Mesendoderm (in vitro differentiated cells): ENCODE results near the gene GIMAP2.

Experiments used
- DNase-seq: peaks from one replicate; pipeline ENCODE4 v3.0.0; 2013
- H2AK5ac ChIP-seq: 2 replicates; pipeline ENCODE4 v1.6.1; 2013; ENCODE audit warnings: low read length, inconsistent platforms
- H2BK120ac ChIP-seq: 2 replicates; pipeline ENCODE4 v1.6.1; 2013; ENCODE audit warnings: low read depth, mild to moderate bottlenecking, low read length, moderate library complexity, mixed read lengths
- H2BK15ac ChIP-seq: replicated peaks from 2 replicates; pipeline ENCODE4 v1.6.1; 2013; ENCODE audit warnings: low read depth, mild to moderate bottlenecking, moderate library complexity
- H2BK5ac ChIP-seq: 2 replicates; pipeline ENCODE4 v1.6.1; 2013; ENCODE audit warnings: low read length, inconsistent platforms
- H3K18ac ChIP-seq: 2 replicates; pipeline ENCODE4 v1.6.1; 2013; ENCODE audit warnings: mild to moderate bottlenecking, low read length, mixed read lengths
- H3K23ac ChIP-seq: one replicate; pipeline ENCODE4 v1.6.1; 2013; ENCODE audit warnings: low read length
- H3K27ac ChIP-seq: 2 replicates; pipeline ENCODE4 v1.5.1; 2013; ENCODE audit warnings: low read depth, mild to moderate bottlenecking, inconsistent platforms, low read length, moderate library complexity
- H3K27me3 ChIP-seq: 2 replicates; pipeline ENCODE4 v1.6.1; 2013; ENCODE audit warnings: low read length, control low read depth, mild to moderate bottlenecking, inconsistent platforms; ENCODE audit not compliant: insufficient read depth, poor library complexity
- H3K36me3 ChIP-seq: 2 replicates; pipeline ENCODE4 v1.6.1; 2013; ENCODE audit warnings: low read length, inconsistent platforms; ENCODE audit not compliant: control insufficient read depth, insufficient read depth
- H3K4ac ChIP-seq: one replicate; pipeline ENCODE4 v1.6.1; 2013; ENCODE audit warnings: low read depth, mild to moderate bottlenecking, low read length, moderate library complexity
- H3K4me1 ChIP-seq: 2 replicates; pipeline ENCODE4 v1.6.1; 2013; ENCODE audit warnings: low read depth, low read length, inconsistent platforms; ENCODE audit not compliant: control insufficient read depth
- H3K4me2 ChIP-seq: 2 replicates; pipeline ENCODE4 v1.6.1; 2013; ENCODE audit warnings: low read length
- H3K4me3 ChIP-seq: 2 replicates; pipeline ENCODE4 v1.5.1; 2013; ENCODE audit warnings: mild to moderate bottlenecking, low read length
- H3K56ac ChIP-seq: one replicate; pipeline ENCODE4 v1.6.1; 2013; ENCODE audit warnings: low read length
- H3K79me1 ChIP-seq: 2 replicates; pipeline ENCODE4 v1.6.1; 2013; ENCODE audit warnings: low read length, inconsistent platforms
- H3K79me2 ChIP-seq: 2 replicates; pipeline ENCODE4 v1.6.1; 2013; ENCODE audit warnings: mild to moderate bottlenecking, low read length; ENCODE audit not compliant: control insufficient read depth, insufficient read depth
- H3K9ac ChIP-seq: 2 replicates; pipeline ENCODE4 v1.6.1; 2013; ENCODE audit warnings: low read length, inconsistent platforms
- H4K5ac ChIP-seq: one replicate; pipeline ENCODE4 v1.6.1; 2013; ENCODE audit warnings: low read length
- H4K8ac ChIP-seq: one replicate; pipeline ENCODE4 v1.6.1; 2013; ENCODE audit warnings: low read depth, mild to moderate bottlenecking, control low read depth, low read length, moderate library complexity
- whole genome bisulfite sequencing: extraction: QIAGEN DNeasy Blood & Tissue Kit; methylation state at CpG from one replicate; pipeline ENCODE4 v1.1.7; 2013; ENCODE audit warnings: low lambda C conversion rate, missing lambda C conversion rate; ENCODE audit not compliant: insufficient coverage; ENCODE audit errors: extremely low coverage; 5-methylcytosine and 5-hydroxymethylcytosine counted together

The GIMAP2 gene

GRCh38 chr7:150716368-150716767 lies 30.9 kb downstream of the GIMAP2 start, which contains the start of gene GIMAP1:
Gene GIMAP1, plus strand, starts transcription at chr7:150716613. Its CDS starts 2,435 bp downstream, at chr7:150719048.
- no peak within 1 kb of the TSS for H3K4ac ChIP-seq
- peaks cover 2% of the 10 kb centered on the region for H3K27me3 ChIP-seq
- H2AK5ac ChIP-seq: no peak within 1 kb of the TSS
- WGBS: no CpG with 5 or more reads among the region's 5 CpGs
- no peaks in the 10 kb centered on the region for H3K36me3 ChIP-seq
- H4K5ac ChIP-seq: no peak within 1 kb of the TSS
- no peak within 1 kb of the TSS for H3K56ac ChIP-seq
- no peak within 1 kb of the TSS for H2BK5ac ChIP-seq
- H2BK15ac ChIP-seq: no peak within 1 kb of the TSS
- no peaks in the 10 kb centered on the region for H3K4me1 ChIP-seq
- H3K79me2 ChIP-seq: no peaks in the 10 kb centered on the region
- H3K79me1 ChIP-seq: no peaks in the 10 kb centered on the region
- no peak within 1 kb of the TSS for H2BK120ac ChIP-seq
- no peak within 1 kb of the TSS for H4K8ac ChIP-seq
- H3K23ac ChIP-seq: no peak within 1 kb of the TSS
- H3K4me2 ChIP-seq: no peak within 1 kb of the TSS
- no peak within 1 kb of the TSS for H3K18ac ChIP-seq
- no peak within 1 kb of the TSS for H3K9ac ChIP-seq
- H3K4me3 ChIP-seq: no peak within 1 kb of the TSS
- no peak within 1 kb of the TSS for H3K27ac ChIP-seq
- DNase-seq: no peak

- H2BK5ac ChIP-seq: no peak overlapping the region
- H3K79me2 ChIP-seq: no peaks in the 10 kb centered on the region
- H3K79me1 ChIP-seq: no peaks in the 10 kb centered on the region
- H3K4me2 ChIP-seq: no peak overlapping the region
- peaks cover 2% of the 10 kb centered on the region for H3K27me3 ChIP-seq
- H3K4me1 ChIP-seq: no peaks in the 10 kb centered on the region
- no peak overlapping the region for H3K23ac ChIP-seq
- H3K4me3 ChIP-seq: no peak overlapping the region
- H2AK5ac ChIP-seq: no peak overlapping the region
- no peak overlapping the region for H3K4ac ChIP-seq
- H2BK15ac ChIP-seq: no peak overlapping the region
- no peak overlapping the region for H3K18ac ChIP-seq
- H3K27ac ChIP-seq: no peak overlapping the region
- no peak overlapping the region for H4K5ac ChIP-seq
- no peak overlapping the region for H3K9ac ChIP-seq
- DNase-seq: no peak
- H3K36me3 ChIP-seq: no peaks in the 10 kb centered on the region
- H2BK120ac ChIP-seq: no peak overlapping the region
- no peak overlapping the region for H4K8ac ChIP-seq
- WGBS: no CpG with 5 or more reads among the region's 4 CpGs
- no peak overlapping the region for H3K56ac ChIP-seq
Measured at GRCh38 chr7:150716939-150717338, 31.4 kb downstream of the GIMAP2 start.

DNA sequence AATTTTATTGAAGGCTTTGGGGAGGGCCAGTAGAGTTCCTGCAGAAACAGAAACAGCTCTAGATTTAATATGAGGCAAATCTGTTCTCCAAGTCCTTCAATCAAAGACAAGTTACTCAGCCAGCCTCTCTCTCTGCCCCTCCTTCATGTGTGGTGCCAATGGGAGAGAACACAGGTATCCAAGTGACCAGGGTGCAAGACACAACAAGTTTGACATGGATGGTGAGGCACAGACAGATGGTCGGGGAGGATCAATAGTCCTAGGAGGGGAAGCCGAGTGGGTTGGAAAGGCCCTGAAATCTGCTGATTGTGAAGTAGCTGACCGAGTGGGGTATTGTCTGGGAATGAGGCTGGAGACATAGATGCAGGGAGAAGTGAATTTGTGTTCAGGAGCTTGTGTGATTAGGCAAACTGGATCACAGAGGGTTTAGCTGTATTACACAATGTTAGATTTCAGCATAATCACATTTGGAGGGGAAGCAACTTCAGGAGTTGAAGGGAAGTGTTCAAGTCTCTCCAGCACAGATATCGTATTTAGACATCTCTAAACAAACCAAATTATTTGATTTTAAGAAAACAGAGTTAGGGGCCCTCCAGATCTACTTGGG lies 32.4 kb downstream of the GIMAP2 start:
- Histone ChIP-seq H3K79me2 (no peaks in the 10 kb centered on the region), H3K27me3 (peaks cover 2% of the 10 kb centered on the region), H3K27ac (no peak overlapping the region), H4K8ac (no peak overlapping the region), H3K4me1 (no peaks in the 10 kb centered on the region), H3K56ac (no peak overlapping the region), H2BK5ac (no peak overlapping the region), H2BK15ac (no peak overlapping the region), H3K4me3 (no peak overlapping the region), H2AK5ac (no peak overlapping the region), H3K79me1 (no peaks in the 10 kb centered on the region), H3K18ac (no peak overlapping the region), H3K23ac (no peak overlapping the region), H3K4ac (no peak overlapping the region), H3K36me3 (no peaks in the 10 kb centered on the region), H3K4me2 (no peak overlapping the region), H2BK120ac (no peak overlapping the region), H3K9ac (no peak overlapping the region), H4K5ac (no peak overlapping the region)
- no peak for DNase-seq
- WGBS: no CpG with 5 or more reads among the region's 4 CpGs

- Histone ChIP-seq H3K79me2 (no peaks in the 10 kb centered on the region), H4K8ac (no peak overlapping the region), H4K5ac (no peak overlapping the region), H3K4me1 (no peaks in the 10 kb centered on the region), H3K4me2 (no peak overlapping the region), H3K27ac (no peak overlapping the region), H3K18ac (no peak overlapping the region), H3K9ac (no peak overlapping the region), H2BK15ac (no peak overlapping the region), H3K79me1 (no peaks in the 10 kb centered on the region), H3K4me3 (no peak overlapping the region), H2AK5ac (no peak overlapping the region), H3K23ac (no peak overlapping the region), H2BK120ac (no peak overlapping the region), H3K36me3 (no peaks in the 10 kb centered on the region), H3K56ac (no peak overlapping the region), H3K27me3 (peaks cover 2% of the 10 kb centered on the region), H2BK5ac (no peak overlapping the region), H3K4ac (no peak overlapping the region)
- no CpG with 5 or more reads among the region's 4 CpGs for WGBS
- DNase-seq: no peak
Measured at GRCh38 chr7:150719436-150719835, 33.9 kb downstream of the GIMAP2 start.

- Histone ChIP-seq H3K4me1 (no peaks in the 10 kb centered on the region), H2BK120ac (no peak overlapping the region), H3K56ac (no peak overlapping the region), H3K18ac (no peak overlapping the region), H3K4ac (no peak overlapping the region), H3K23ac (no peak overlapping the region), H4K8ac (no peak overlapping the region), H3K4me2 (no peak overlapping the region), H4K5ac (no peak overlapping the region), H3K27ac (no peak overlapping the region), H2AK5ac (no peak overlapping the region), H3K36me3 (no peaks in the 10 kb centered on the region), H3K9ac (no peak overlapping the region), H3K79me1 (no peaks in the 10 kb centered on the region), H3K79me2 (no peaks in the 10 kb centered on the region), H3K27me3 (peaks cover 2% of the 10 kb centered on the region), H3K4me3 (no peak overlapping the region), H2BK15ac (no peak overlapping the region), H2BK5ac (no peak overlapping the region)
- WGBS: no CpG with 5 or more reads among the region's 52 CpGs
- no peak for DNase-seq
Measured at GRCh38 chr7:150719960-150720891, 34.7 kb downstream of the GIMAP2 start.
